GM13976 (cell line): ENCODE measurements around the gene CKM.

Experiments used
- DNase-seq: peaks from one replicate; pipeline ENCODE4 v3.0.0; 2012; ENCODE audit warnings: low spot score
- CTCF ChIP-seq: IDR thresholded peaks from 2 replicates; pipeline ENCODE4 v1.5.1; 2012; ENCODE audit warnings: borderline replicate concordance, mild to moderate bottlenecking; ENCODE audit not compliant: insufficient read depth; ENCODE audit errors: extremely low read depth, missing control alignments, control extremely low read depth
- in situ Hi-C: fragments of 300-500 bp; cut with MboI; formaldehyde crosslinking; loops from one replicate; pipeline ENCODE4 v1.12.0; 2022; ENCODE audit warnings: low sequenced_read_pairs, mixed read lengths, inconsistent platforms; ENCODE audit not compliant: unreplicated experiment

CKM gene

GRCh38 chr19:45355402-45355801 is 32.7 kb upstream of the CKM start:
- TF ChIP-seq CTCF = no peak
- in situ Hi-C loops = no loop called here
- no peak for DNase-seq

DNA sequence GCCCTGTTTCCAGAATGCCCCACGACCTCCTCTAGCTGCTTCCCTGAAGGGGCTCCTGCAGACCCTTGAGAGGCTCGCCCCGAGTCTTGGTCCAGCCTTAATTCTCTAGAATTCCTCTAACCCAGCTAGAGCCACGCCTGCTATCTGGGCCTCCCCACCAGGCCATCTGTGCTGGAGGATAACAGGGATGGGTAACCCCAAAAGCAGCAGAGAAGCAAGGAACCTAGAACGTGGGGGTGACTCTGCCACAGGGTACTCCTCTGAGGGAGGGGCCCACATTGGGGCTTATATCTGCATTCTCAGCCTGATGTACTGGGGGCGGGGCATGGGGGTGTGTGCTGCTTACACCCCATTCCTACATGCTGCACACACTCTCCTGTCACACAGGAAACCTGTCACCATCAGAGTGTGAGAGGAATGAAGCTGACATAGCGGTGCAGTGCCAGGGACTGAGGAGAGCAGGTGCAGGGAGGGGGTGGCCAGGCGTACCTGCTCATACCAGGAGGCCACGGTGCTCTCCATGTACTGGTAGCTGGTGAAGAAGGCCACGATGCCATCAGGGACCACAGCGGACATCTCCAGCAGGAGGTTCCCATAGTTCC is 31.7 kb upstream of the CKM start:
- in situ Hi-C loops = no loop called here

GRCh38 chr19:45352914-45353796 is 30.5 kb upstream of the CKM start:
- in situ Hi-C loops = no loop called here
- TF ChIP-seq CTCF = no peak
- no peak for DNase-seq

More for the DNA sequence above, 31.7 kb upstream of the CKM start:
- no peak for TF ChIP-seq CTCF
- no peak for DNase-seq

GRCh38 chr19:45352471-45352870 is 29.8 kb upstream of the CKM start:
- no peak for DNase-seq
- in situ Hi-C loops = no loop called here
- no peak for TF ChIP-seq CTCF

DNA sequence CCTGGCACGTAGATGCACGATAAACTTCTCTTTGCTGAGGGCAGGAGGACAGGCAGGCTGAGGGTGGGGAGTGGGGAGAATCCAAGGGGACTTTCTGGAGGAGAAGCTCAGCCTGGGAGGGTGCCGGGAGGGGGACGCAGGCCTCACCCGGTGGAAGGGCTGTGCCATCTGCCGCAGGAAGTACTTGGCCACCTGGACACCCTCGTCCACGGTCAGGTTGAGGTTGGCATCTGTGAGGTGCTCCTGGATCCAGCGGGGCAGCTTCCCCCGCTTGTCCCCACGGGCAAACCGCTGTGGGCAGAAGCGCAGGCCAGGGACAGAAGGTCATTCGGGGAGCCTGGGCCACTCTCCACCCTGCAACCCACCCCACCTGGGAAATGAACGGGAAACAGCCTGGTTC is 29.4 kb upstream of the CKM start:
- in situ Hi-C loops = no loop called here
- no peak for TF ChIP-seq CTCF
- DNase-seq = no peak

DNA sequence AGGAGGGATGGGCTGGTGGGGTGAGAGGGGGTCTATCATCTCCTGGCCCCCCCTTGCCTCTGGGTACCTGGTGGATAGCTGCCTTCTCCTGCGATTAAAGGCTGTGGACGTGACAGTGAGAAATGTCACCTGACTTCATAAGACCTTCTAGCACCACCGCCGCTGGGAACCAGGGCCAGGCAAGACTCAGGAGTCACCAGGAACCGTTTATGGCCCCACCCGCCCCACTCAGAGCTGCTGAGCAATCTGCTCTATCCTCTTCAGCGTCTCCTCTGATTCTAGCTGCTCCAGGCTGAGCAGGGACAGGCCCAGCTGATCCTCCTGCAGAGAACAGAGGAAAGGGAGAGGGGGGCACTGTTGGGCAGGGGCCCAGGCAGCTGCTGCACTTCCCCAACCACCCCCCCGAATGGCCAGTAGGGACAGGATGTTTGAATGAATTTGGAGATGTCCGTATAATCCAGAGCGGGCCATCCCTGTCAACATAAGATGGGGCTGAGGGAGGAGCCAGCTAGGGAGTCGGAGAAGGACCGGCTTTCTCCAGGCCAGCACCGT is 28.8 kb upstream of the CKM start:
- DNase-seq = no peak
- TF ChIP-seq CTCF = no peak
- in situ Hi-C loops = no loop called here
